ENCODE data around the gene DPEP2. TPM values are rescaled to one million over a fixed set of nuclear protein-coding genes. Genes with fewer than 3 reads are reported as not detected.
A peak's percentile ranks its signal among the peaks of the same experiment; 100 is the strongest.

DPEP2 gene
- total RNA-seq, 6 experiments from 2014 or later = not detected

DNA sequence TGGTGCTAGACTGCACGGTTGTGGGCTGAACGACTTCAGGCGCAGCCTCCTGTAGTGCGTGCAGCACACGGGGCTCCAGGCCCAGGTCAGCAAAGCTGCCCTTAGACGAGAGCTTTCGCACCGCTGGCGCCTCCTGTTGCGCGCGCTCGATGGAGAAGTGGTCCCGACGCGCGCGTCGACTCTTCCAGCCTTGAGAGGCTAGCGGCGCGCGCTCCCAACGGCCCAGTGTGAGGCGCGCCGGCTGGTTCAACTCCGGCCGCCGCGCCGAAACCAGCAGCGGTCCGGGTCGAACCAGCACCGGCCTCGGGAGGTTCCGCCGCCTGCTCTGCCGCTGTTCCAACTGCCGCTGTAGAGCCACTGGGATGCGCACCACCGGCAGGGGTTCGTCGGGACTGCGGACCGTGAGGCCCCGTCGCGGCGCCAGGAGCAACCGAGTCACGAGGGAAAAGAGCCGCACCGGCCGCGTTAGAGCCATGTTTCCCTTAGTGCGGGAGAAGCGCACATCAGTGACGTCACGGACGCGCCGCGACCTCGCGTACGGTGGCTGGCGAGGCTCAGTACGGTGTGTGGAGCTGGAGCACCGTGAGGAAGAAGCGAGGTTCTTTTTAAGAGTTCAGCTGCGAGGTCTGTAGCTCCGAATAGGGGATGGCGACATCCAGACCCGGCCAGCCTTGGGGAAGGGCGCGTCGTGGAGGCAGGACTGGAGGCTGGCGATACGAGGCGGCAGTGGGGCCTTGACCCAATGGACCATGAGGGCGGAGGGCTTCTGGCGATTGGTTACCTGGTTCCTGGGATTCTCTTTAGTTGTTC lies 23.6 kb upstream of the DPEP2 start, which contains the start of the genes DDX28 and DUS2:
Gene DDX28 (minus strand): TSS at position 505 of the 810 bp plus-strand sequence. CDS start 30 bp downstream, at position 475.
Gene DUS2 (plus strand): TSS at position 557 of the 810 bp plus-strand sequence. CDS start 14,740 bp downstream, outside the sequence.
- peaks cover 21% of the 10 kb centered on the region for H3K36me3 Mint-ChIP-seq (ENCODE audit: low read depth)
- H3K4me3 Mint-ChIP-seq = peak within 1 kb of the TSS; percentile 98

DNA sequence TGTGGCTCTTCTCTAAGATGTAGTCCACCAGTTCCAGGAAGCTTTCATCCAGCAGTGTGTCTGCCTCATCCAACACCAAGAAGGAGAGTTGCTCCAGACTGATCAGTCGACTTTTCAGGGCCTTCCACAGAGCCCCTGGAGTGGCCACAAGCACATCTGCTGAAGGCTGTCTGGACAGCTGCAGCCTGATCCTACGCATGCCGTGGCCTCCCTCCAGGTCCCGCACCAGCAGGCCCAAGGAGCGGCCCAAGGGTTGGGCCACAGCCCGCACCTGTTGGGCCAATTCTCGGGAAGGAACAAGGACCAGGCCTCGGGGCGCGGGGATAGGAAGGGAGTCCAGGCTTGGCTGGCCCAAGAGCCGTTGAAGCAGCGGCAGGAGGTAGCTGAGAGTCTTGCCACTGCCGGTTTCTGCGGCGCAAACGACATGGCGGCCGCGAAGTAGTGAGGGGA lies 23.0 kb upstream of the DPEP2 start:
- peaks cover 15% of the 10 kb centered on the region for H3K36me3 Mint-ChIP-seq (ENCODE audit: low read depth)
- no peaks in the 10 kb centered on the region; the same call in 1 of the 2 replicates for H3K27me3 Mint-ChIP-seq (ENCODE audit: insufficient read depth)
- peaks cover 14% of the 10 kb centered on the region for H3K4me1 Mint-ChIP-seq (ENCODE audit: low read depth)
- peak overlapping the region; percentile 96 for H3K27ac Mint-ChIP-seq
- no peak for DNase-seq
- TF ChIP-seq CTCF (IDR thresholded peaks at IDR 0.05) = no peak
- peak overlapping the region; percentile 98 for H3K4me3 Mint-ChIP-seq
- no peaks in the 10 kb centered on the region for H3K9me3 Mint-ChIP-seq

More for the DNA sequence above, 23.6 kb upstream of the DPEP2 start, which contains the start of the genes DDX28 and DUS2:
- peak within 1 kb of the TSS; percentile 96 for H3K27ac Mint-ChIP-seq
- no peak for TF ChIP-seq CTCF (IDR thresholded peaks at IDR 0.05)
- peaks cover 14% of the 10 kb centered on the region for H3K4me1 Mint-ChIP-seq (ENCODE audit: low read depth)
- no peaks in the 10 kb centered on the region; the same call in 1 of the 2 replicates for H3K27me3 Mint-ChIP-seq (ENCODE audit: insufficient read depth)
- DNase-seq = peak; percentile 86
- H3K9me3 Mint-ChIP-seq = no peaks in the 10 kb centered on the region

DNA sequence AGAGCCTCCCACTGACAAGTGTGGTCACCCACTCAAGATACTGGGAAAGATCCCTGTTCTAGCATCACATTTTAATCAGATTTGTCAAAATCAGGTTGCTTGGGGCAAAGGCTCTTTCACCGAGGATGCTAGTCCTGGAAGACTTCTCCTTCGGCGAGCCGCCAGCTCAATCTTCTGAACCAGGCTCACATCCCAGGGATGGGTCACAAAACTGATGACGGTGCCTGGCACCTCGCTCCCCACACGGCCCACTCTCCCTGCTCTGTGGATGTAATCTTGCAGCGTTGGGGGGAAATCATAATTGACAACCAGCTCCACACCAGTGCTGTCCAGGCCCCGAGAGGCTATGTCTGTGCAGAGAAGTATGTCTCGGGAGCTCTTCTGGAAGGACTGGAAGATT lies 22.2 kb upstream of the DPEP2 start:
- no peak for DNase-seq
- TF ChIP-seq CTCF (IDR thresholded peaks at IDR 0.05) = no peak
- peak overlapping the region; percentile 98 for H3K4me3 Mint-ChIP-seq
- H3K36me3 Mint-ChIP-seq (ENCODE audit: low read depth) = peaks cover 14% of the 10 kb centered on the region
- H3K4me1 Mint-ChIP-seq (ENCODE audit: low read depth) = peaks cover 14% of the 10 kb centered on the region
- H3K27me3 Mint-ChIP-seq (ENCODE audit: insufficient read depth) = no peaks in the 10 kb centered on the region; the same call in 1 of the 2 replicates
- H3K27ac Mint-ChIP-seq = no peak overlapping the region
- H3K9me3 Mint-ChIP-seq = no peaks in the 10 kb centered on the region

DNA sequence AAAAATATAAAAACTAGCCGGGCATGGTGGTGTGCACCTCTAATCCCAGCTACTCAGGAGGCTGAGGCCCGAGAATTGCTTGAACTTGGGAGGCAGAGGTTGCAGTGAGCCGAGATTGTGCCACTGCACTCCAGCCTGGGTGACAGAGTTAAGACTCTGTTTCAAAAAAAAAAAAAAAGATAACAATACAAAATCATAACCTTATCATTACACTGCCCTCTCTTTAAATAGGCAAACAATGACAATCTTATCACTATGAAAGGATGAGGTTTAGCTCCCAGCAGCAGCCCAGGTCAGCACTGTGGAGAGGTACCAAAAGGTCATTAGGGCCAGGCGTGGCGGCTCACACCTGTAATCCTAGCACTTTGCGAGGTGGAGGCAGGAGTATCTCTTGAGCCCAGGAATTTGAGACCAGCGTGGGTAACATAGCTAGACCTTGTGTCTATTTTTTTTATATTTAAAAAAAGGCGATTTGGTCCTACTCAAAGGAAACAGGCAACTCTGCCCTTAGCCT lies 19.9 kb upstream of the DPEP2 start:
- Mint-ChIP-seq H3K27me3 (ENCODE audit: insufficient read depth) (no peaks in the 10 kb centered on the region; the same call in 1 of the 2 replicates), H3K9me3 (no peaks in the 10 kb centered on the region), H3K4me1 (ENCODE audit: low read depth) (peaks cover 19% of the 10 kb centered on the region), H3K4me3 (no peak overlapping the region), H3K36me3 (ENCODE audit: low read depth) (peaks cover 9% of the 10 kb centered on the region), H3K27ac (no peak overlapping the region)
- DNase-seq = no peak
- TF ChIP-seq CTCF (IDR thresholded peaks at IDR 0.05) = no peak

DNA sequence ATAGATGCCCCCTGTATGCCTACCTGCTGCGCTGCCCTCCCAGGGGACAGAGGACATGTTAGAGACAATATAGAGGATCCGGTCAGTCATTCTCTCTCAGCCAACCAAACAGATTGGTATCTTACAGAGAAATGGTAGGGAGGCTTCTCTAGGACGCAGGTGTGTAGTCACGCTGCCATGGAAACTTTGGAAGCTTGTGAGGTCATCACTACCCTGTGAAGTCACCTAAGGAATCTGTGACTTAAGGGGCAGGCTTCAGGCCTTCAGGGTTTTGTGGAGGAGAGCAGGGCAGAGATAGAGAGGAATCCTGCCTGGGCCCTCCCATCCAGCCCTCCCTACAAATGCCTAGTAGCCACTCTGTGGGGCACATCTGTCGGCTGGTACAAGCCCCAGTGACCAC lies 16.4 kb upstream of the DPEP2 start, which contains the start of gene DPEP2NB:
Gene DPEP2NB (minus strand): TSS at position 231 of the 400 bp plus-strand sequence. CDS start 141 bp downstream, at position 90.
- Mint-ChIP-seq H3K27me3 (ENCODE audit: insufficient read depth) (peaks cover 4% of the 10 kb centered on the region), H3K4me3 (no peak within 1 kb of the TSS), H3K27ac (no peak within 1 kb of the TSS), H3K36me3 (ENCODE audit: low read depth) (no peaks in the 10 kb centered on the region), H3K9me3 (no peaks in the 10 kb centered on the region), H3K4me1 (ENCODE audit: low read depth) (0 out of 2 replicates have a peak, but pooled peaks cover 6% of the 10 kb centered on the region)
- no peak for TF ChIP-seq CTCF (IDR thresholded peaks at IDR 0.05)
- no peak for DNase-seq

Measured in HFFc6 (cell line).